HepG2 (cell line): ENCODE data around the gene ELFN1. TPM values are rescaled to one million over a fixed set of nuclear protein-coding genes. Genes with fewer than 3 reads are reported as not detected.

Source experiments
- ARNT2 ChIP-seq: sonication (generic); formaldehyde crosslinking; IDR thresholded peaks from 2 replicates; pipeline ENCODE4 v1.8.0; 2022; ENCODE audit warnings: mild to moderate bottlenecking, low read depth, missing genetic modification reagents, moderate library complexity
- ARNTL ChIP-seq: sonication (generic); formaldehyde crosslinking; IDR thresholded peaks from 2 replicates; pipeline ENCODE4 v1.4.0; 2020; ENCODE audit warnings: mild to moderate bottlenecking, missing genetic modification reagents
- CEBPG ChIP-seq: IDR thresholded peaks from 2 replicates; pipeline ENCODE4 v1.6.1; 2016
- CTCF ChIP-seq: sonication (generic); formaldehyde crosslinking; IDR thresholded peaks from 2 replicates; pipeline ENCODE4 v1.5.0; 2020; ENCODE audit warnings: mild to moderate bottlenecking, missing genetic modification reagents, moderate library complexity
- FOXP1 ChIP-seq, 2 experiments: fragments of 450-650 bp in 1 of 2; IDR thresholded peaks; 2 replicates each; pipeline ENCODE4 v1.6.1; 2017 to 2018; ENCODE audit warnings: antibody characterized with exemption in 1 of 2
- GATAD2A ChIP-seq: IDR thresholded peaks from 2 replicates; pipeline ENCODE4 v1.6.1; 2016
- HIVEP1 ChIP-seq: sonication (generic); formaldehyde crosslinking; IDR thresholded peaks from 2 replicates; pipeline ENCODE4 v1.4.0; 2020; ENCODE audit warnings: mild to moderate bottlenecking, missing genetic modification reagents
- IRF2 ChIP-seq: IDR thresholded peaks from 2 replicates; pipeline ENCODE4 v1.6.1; 2018; ENCODE audit warnings: missing genetic modification reagents, missing compliant biosample characterization
- KAT8 ChIP-seq: IDR thresholded peaks from 2 replicates; pipeline ENCODE4 v1.6.1; 2016; ENCODE audit warnings: missing genetic modification reagents, missing compliant biosample characterization
- MAFG ChIP-seq: sonication (generic); formaldehyde crosslinking; IDR thresholded peaks from 2 replicates; pipeline ENCODE4 v1.5.1; 2020; ENCODE audit warnings: mild to moderate bottlenecking, missing genetic modification reagents
- PATZ1 ChIP-seq: sonication (generic); formaldehyde crosslinking; IDR thresholded peaks from 2 replicates; pipeline ENCODE4 v1.4.0; 2020; ENCODE audit warnings: missing genetic modification reagents
- SPEN ChIP-seq: sonication (generic); formaldehyde crosslinking; IDR thresholded peaks from 2 replicates; pipeline ENCODE4 v1.5.1; 2020; ENCODE audit warnings: low read depth, mild to moderate bottlenecking, missing genetic modification reagents
- SRY ChIP-seq: sonication (generic); formaldehyde crosslinking; IDR thresholded peaks from 2 replicates; pipeline ENCODE4 v1.8.0; 2022; ENCODE audit warnings: mild to moderate bottlenecking, missing genetic modification reagents
- TBX3 ChIP-seq: fragments of 450-650 bp; IDR thresholded peaks from 2 replicates; pipeline ENCODE4 v1.6.1; 2017; ENCODE audit warnings: antibody characterized with exemption, mild to moderate bottlenecking, inconsistent platforms, borderline replicate concordance
- TFAP4 ChIP-seq: sonication (generic); IDR thresholded peaks from 2 replicates; pipeline ENCODE4 v1.6.1; 2016; ENCODE audit warnings: low read depth, borderline replicate concordance
- ZBTB38 ChIP-seq: sonication (generic); formaldehyde crosslinking; IDR thresholded peaks from 2 replicates; pipeline ENCODE4 v1.5.1; 2020; ENCODE audit warnings: mild to moderate bottlenecking, missing genetic modification reagents
- ZBTB7A ChIP-seq: sonication (generic); formaldehyde crosslinking; IDR thresholded peaks from 2 replicates; pipeline ENCODE4 v1.8.0; 2022; ENCODE audit warnings: mild to moderate bottlenecking, missing genetic modification reagents
- ZFX ChIP-seq: sonication (generic); formaldehyde crosslinking; IDR thresholded peaks from 2 replicates; pipeline ENCODE4 v1.4.0; 2020; ENCODE audit warnings: mild to moderate bottlenecking, low read depth, missing genetic modification reagents, moderate library complexity
- ZMYM3 ChIP-seq: sonication (generic); formaldehyde crosslinking; IDR thresholded peaks from 2 replicates; pipeline ENCODE4 v1.5.1; 2020; ENCODE audit warnings: mild to moderate bottlenecking, missing genetic modification reagents
- ZNF362 ChIP-seq: sonication (generic); formaldehyde crosslinking; IDR thresholded peaks from 2 replicates; pipeline ENCODE4 v1.4.0; 2020; ENCODE audit warnings: missing genetic modification reagents, mild to moderate bottlenecking, borderline replicate concordance
- ZNF367 ChIP-seq: sonication (generic); formaldehyde crosslinking; IDR thresholded peaks from 2 replicates; pipeline ENCODE4 v1.4.0; 2020; ENCODE audit warnings: missing genetic modification reagents, borderline replicate concordance
- ZUFSP ChIP-seq: sonication (generic); formaldehyde crosslinking; IDR thresholded peaks from 2 replicates; pipeline ENCODE4 v1.9.0; 2021; ENCODE audit warnings: missing genetic modification reagents, mild to moderate bottlenecking, borderline replicate concordance
- polyA plus RNA-seq, 8 experiments: library from polyadenylated mRNA; depleted of rRNA in 3 of 8; stranded (reverse) in 7 of 8; unstranded in 1 of 8; fragments of >200 nt; fragmentation: Illumina TruSeq in 4 of 8; extraction: Trizol in 4 of 8; gene quantifications; 2 replicates each; pipeline versions ENCODE4 v1.2.1 to v1.2.3, GENCODE V29; 2011 to 2016; ENCODE audit warnings: low read depth in 4 of 8, missing spikeins in 1 of 8, mixed read lengths in 1 of 8; ENCODE audit not compliant: insufficient read depth in 1 of 8
- total RNA-seq, 5 experiments: library from RNA; depleted of rRNA; stranded (reverse); fragments of >200 nt; fragmentation: Illumina TruSeq; extraction: Trizol; gene quantifications; 2 replicates each; pipeline ENCODE4 v1.2.3, GENCODE V29; 2016; ENCODE audit warnings: low read depth in 1 of 5

Gene ELFN1
- total and polyA plus RNA-seq, 2 of the 13 experiments (the other 11 are each of a cell fraction or from before 2014, with no cell fraction given) = 0.13 to 0.18 TPM

GRCh38 chr7:1767524-1767923, 97.4 kb downstream of the ELFN1 start (continued):
- TF ChIP-seq ZNF362 (CRISPR knock-in tag) = no peak
- TF ChIP-seq CEBPG = no peak
- TF ChIP-seq TFAP4 = peak; percentile 43; the same call in 1 of the 2 replicates
- TF ChIP-seq SPEN (CRISPR knock-in tag) = peak; percentile 34; the same call in 1 of the 2 replicates
- TF ChIP-seq IRF2 (CRISPR knock-in tag) = no peak
- TF ChIP-seq ZMYM3 (CRISPR knock-in tag) = no peak
- peak; percentile 77 for TF ChIP-seq CTCF
- TF ChIP-seq HIVEP1 (CRISPR knock-in tag) = no peak
- TF ChIP-seq ZFX (CRISPR knock-in tag) = no peak
- no peak for TF ChIP-seq GATAD2A (CRISPR knock-in tag)
- TF ChIP-seq MAFG = no peak
- no peak for TF ChIP-seq KAT8
- TF ChIP-seq ZBTB38 (CRISPR knock-in tag) = peak; percentile 49; the same call in 1 of the 2 replicates
- TF ChIP-seq ARNTL (CRISPR knock-in tag) = no peak
- no peak for TF ChIP-seq SRY (CRISPR knock-in tag)
- TF ChIP-seq FOXP1 (IDR thresholded peaks at IDR 0.05) = 0 out of 2 replicates have a peak, but pooled peaks have one; percentile 9
- TF ChIP-seq FOXP1 (CRISPR knock-in tag; IDR thresholded peaks at IDR 0.05) = no peak
- TF ChIP-seq PATZ1 = peak; percentile 39; the same call in 1 of the 2 replicates
- TF ChIP-seq ARNT2 (CRISPR knock-in tag) = no peak
- no peak for TF ChIP-seq ZBTB7A (CRISPR knock-in tag)
- TF ChIP-seq TBX3 = no peak
- no peak for TF ChIP-seq ZUFSP (CRISPR knock-in tag)
- no peak for TF ChIP-seq ZNF367
